ENCODE results near the gene SH3RF3. TPM values are rescaled to one million over a fixed set of nuclear protein-coding genes. Genes with fewer than 3 reads are reported as not detected.
A peak's percentile ranks its signal among the peaks of the same experiment; 100 is the strongest.

SH3RF3 gene
- total RNA-seq, 1 donor from 2014 or later: under 0.01 TPM

DNA sequence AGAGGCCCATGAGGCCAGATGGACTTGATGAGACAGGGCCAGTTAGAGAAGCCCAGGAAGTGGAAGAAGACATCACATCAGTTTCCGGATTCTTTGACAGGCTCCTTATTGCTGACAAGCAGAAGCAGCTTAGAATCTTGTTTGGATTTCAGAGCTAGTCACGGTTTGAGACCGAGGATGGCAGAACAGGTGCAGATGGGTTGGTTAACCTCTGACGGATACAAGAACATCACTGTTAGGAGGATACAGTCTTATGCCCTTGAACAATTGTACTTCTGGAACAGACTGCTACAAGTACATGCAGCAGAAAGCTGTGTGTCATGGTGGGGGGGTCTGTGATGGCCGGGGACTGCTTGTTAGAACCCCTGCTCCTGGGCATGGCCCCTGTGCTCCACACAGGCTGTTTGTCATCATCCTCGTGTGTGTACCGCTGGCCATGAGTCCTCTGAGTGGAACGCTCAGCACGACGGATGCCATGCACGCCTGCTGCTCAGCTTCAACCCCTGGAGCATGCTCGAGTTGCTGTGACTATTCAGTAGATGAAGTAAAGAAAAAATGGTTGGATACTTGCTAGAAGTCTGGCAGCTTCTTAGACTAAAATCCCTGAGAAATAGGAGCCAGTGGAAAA, 217.7 kb downstream of the SH3RF3 start:
- no peak for FAIRE-seq

DNA sequence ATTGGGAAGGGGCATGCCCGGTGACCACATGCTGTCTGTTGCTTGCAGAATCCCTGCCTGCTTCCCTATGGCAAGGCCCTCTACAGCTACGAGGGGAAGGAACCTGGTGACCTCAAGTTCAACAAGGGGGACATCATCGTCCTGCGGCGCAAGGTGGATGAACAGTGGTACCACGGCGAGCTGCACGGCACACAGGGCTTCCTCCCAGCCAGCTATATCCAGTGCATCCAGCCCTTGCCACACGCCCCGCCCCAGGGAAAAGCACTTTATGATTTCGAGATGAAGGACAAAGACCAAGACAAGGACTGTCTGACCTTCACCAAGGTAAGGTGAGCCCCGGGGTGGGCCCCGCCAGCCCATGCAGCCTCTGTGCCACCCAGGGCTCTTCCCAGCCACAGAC, 218.6 kb downstream of the SH3RF3 start:
- FAIRE-seq (peak; percentile 47), DNase-seq (ENCODE audit: low read depth) (no peak)
- Histone ChIP-seq H3K36me3 (ENCODE audit: control insufficient read depth, insufficient read depth, low read length) (no peaks in the 10 kb centered on the region), H3K27me3 (ENCODE audit: control insufficient read depth, insufficient read depth, low read length) (peaks cover 5% of the 10 kb centered on the region), H3K4me3 (ENCODE audit: low read depth, low read length) (no peak overlapping the region)
- TF ChIP-seq, protein P1, sequence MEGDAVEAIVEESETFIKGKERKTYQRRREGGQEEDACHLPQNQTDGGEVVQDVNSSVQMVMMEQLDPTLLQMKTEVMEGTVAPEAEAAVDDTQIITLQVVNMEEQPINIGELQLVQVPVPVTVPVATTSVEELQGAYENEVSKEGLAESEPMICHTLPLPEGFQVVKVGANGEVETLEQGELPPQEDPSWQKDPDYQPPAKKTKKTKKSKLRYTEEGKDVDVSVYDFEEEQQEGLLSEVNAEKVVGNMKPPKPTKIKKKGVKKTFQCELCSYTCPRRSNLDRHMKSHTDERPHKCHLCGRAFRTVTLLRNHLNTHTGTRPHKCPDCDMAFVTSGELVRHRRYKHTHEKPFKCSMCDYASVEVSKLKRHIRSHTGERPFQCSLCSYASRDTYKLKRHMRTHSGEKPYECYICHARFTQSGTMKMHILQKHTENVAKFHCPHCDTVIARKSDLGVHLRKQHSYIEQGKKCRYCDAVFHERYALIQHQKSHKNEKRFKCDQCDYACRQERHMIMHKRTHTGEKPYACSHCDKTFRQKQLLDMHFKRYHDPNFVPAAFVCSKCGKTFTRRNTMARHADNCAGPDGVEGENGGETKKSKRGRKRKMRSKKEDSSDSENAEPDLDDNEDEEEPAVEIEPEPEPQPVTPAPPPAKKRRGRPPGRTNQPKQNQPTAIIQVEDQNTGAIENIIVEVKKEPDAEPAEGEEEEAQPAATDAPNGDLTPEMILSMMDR (IDR thresholded peaks at IDR 0.05; ENCODE audit: insufficient read depth, low read length, severe bottlenecking): no peak

More for the DNA sequence above, 217.7 kb downstream of the SH3RF3 start:
- Histone ChIP-seq H3K4me3 (ENCODE audit: low read depth, low read length) (no peak overlapping the region), H3K27me3 (ENCODE audit: control insufficient read depth, insufficient read depth, low read length) (peaks cover 5% of the 10 kb centered on the region), H3K36me3 (ENCODE audit: control insufficient read depth, insufficient read depth, low read length) (no peaks in the 10 kb centered on the region)
- no peak for DNase-seq (ENCODE audit: low read depth)
- TF ChIP-seq, protein P1 (IDR thresholded peaks at IDR 0.05; ENCODE audit: insufficient read depth, low read length, severe bottlenecking): no peak

DNA sequence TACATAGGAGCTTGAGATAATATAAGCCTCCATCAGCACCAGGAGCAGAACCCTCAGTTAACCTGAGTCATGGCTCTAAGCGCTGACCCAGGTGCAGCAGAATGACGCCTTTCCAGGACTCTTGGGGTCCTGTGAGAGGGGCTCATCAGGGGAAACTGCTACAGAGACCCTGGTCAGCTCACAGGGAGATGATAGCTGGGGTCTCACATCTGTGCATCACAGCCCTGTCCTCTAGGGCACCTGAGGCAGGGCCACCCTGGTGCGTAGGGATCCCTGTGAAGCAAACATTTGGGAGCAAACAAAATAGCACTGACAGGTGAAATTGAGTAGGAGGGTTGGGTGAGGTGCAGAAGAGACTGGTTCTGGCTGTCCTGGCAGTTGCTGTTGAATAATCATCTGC, 219.2 kb downstream of the SH3RF3 start:
- H3K4me3 ChIP-seq (ENCODE audit: low read depth, low read length): no peak overlapping the region
- DNase-seq (ENCODE audit: low read depth) (no peak), FAIRE-seq (peak; percentile 84)
- TF ChIP-seq, protein P1 (IDR thresholded peaks at IDR 0.05; ENCODE audit: insufficient read depth, low read length, severe bottlenecking): no peak
- H3K27me3 ChIP-seq (ENCODE audit: control insufficient read depth, insufficient read depth, low read length): peaks cover 5% of the 10 kb centered on the region
- no peaks in the 10 kb centered on the region for H3K36me3 ChIP-seq (ENCODE audit: control insufficient read depth, insufficient read depth, low read length)

DNA sequence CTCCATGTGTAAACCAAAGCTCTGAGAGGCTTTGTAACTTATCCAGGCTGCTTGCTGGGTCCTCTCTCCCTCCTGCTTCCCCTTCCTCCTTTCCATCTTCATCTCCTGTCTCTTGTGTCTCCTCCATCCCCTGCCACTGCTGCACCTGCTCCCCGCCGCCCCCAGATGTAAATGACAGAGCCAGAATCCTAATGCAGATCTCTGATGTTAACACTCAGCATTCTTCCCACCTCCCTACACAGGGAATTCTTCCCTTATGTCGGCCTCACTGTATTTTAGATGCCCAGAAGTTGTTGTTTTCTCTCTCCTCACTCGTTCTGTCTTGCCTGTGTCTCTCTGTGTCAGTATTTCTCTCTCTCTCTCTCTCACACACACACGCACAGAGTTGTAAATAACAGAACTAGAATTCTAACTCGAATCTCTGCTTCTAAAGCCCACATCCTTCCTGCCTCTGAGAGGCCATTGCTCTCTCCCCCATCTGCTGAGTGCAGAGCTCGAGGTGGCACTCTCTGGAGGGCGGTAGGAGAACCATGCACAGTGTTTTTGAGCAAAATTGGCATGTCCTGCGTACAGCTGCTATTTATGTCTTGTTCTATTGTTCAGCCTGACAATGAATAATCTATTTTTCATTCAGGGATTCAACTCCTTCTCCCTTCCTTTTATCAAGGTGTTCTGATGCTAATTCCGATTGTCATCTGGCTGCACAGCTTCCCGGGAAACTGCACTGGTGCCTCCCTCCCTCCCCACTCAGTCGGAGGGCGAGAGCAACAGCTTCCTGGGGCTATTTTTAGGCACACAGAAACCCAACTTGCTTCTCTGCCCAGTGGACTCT, 219.9 kb downstream of the SH3RF3 start:
- no peak for DNase-seq (ENCODE audit: low read depth)
- no peak for FAIRE-seq
- peaks cover 5% of the 10 kb centered on the region for H3K27me3 ChIP-seq (ENCODE audit: control insufficient read depth, insufficient read depth, low read length)
- no peaks in the 10 kb centered on the region for H3K36me3 ChIP-seq (ENCODE audit: control insufficient read depth, insufficient read depth, low read length)
- TF ChIP-seq, protein P1 (IDR thresholded peaks at IDR 0.05; ENCODE audit: insufficient read depth, low read length, severe bottlenecking): no peak
- H3K4me3 ChIP-seq (ENCODE audit: low read depth, low read length): no peak overlapping the region

DNA sequence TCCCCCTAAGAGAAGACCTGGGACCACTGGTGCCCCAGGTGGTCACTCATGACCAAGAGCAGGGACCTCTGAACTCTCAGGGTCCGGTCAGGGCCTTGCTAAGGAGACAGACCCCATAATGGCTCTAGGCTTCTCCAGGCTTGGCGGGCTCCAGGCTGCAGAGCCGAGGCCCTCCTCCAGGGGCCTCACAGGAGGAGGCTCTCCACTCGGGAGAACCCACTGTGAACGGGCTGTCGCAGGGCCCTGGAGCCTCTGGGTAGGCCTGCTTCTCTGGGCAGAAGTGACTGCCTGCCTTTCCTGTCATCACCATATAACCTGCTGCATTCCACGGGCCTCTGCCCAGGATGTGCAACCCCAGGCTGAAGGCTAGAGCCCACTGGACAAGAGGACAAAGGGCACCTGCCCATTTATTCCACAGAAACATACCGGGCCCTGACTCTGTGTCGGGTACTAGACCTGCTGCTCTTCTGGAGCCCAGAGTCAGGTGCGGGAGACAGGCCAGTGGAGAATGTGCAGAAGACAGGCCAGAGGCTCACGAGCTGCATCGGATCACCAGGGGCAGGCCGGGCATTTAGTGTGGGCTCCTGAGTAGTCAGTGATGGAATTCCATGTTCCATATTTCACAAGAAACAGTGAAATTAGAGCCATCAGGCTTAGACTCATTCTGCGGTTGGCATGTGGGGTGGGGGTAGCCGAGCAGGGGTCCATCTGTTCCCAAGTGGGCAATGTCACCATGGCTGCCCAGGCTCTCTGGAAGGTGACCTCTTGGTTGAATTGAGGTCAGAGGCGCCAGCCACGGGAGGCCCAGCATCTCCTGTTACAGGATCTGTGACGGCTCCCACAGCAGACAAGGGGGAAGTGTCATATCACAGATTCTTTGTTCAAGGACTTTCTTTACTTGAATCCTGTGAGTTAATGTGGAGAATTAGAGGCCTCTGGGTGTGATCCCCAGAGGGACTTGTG, 220.8 kb downstream of the SH3RF3 start:
- Histone ChIP-seq H3K36me3 (ENCODE audit: control insufficient read depth, insufficient read depth, low read length) (no peaks in the 10 kb centered on the region), H3K4me3 (ENCODE audit: low read depth, low read length) (no peak overlapping the region), H3K27me3 (ENCODE audit: control insufficient read depth, insufficient read depth, low read length) (peaks cover 2% of the 10 kb centered on the region)
- FAIRE-seq (no peak), DNase-seq (ENCODE audit: low read depth) (no peak)
- TF ChIP-seq, protein P1 (IDR thresholded peaks at IDR 0.05; ENCODE audit: insufficient read depth, low read length, severe bottlenecking): no peak

All from bronchial epithelial cell (primary cell).